Bronchial epithelial cell (primary cell): ENCODE measurements around the gene FAM81B. TPM values are rescaled to one million over a fixed set of nuclear protein-coding genes. Genes with fewer than 3 reads are reported as not detected.

ENCODE experiments used
- DNase-seq: peaks from one replicate; pipeline ENCODE4 v3.0.0-alpha.2; 2010; ENCODE audit warnings: low read depth
- FAIRE-seq: peaks from 2 replicates; lab custom pipeline; 2011; peaks lifted over from hg19 to GRCh38; lab: Jason Lieb, UNC
- H3K27me3 ChIP-seq: 2 replicates; pipeline ENCODE4 v1.5.1; 2011; ENCODE audit warnings: low read length; ENCODE audit not compliant: control insufficient read depth, insufficient read depth
- H3K36me3 ChIP-seq: 2 replicates; pipeline ENCODE4 v1.5.1; 2011; ENCODE audit warnings: low read length; ENCODE audit not compliant: control insufficient read depth, insufficient read depth
- H3K4me3 ChIP-seq: 2 replicates; pipeline ENCODE4 v1.5.1; 2011; ENCODE audit warnings: mild to moderate bottlenecking, low read depth, low read length, control low read depth
- total RNA-seq: library from RNA; depleted of rRNA; stranded (reverse); fragments of >200 nt; gene quantifications from 2 replicates; pipeline ENCODE4 v1.2.1, GENCODE V29; 2014
- TF ChIP-seq, protein P1 (sequence below): IDR thresholded peaks from 2 replicates; pipeline ENCODE4 v1.5.1; 2011; ENCODE audit warnings: mild to moderate bottlenecking, moderate library complexity, low read length, control low read depth, inconsistent platforms; ENCODE audit not compliant: insufficient read depth, severe bottlenecking

Gene FAM81B
- total RNA-seq, 1 donor from 2014 or later: not detected

GRCh38 chr5:95454536-95454935, 63.4 kb downstream of the FAM81B start:
- TF ChIP-seq, protein P1, sequence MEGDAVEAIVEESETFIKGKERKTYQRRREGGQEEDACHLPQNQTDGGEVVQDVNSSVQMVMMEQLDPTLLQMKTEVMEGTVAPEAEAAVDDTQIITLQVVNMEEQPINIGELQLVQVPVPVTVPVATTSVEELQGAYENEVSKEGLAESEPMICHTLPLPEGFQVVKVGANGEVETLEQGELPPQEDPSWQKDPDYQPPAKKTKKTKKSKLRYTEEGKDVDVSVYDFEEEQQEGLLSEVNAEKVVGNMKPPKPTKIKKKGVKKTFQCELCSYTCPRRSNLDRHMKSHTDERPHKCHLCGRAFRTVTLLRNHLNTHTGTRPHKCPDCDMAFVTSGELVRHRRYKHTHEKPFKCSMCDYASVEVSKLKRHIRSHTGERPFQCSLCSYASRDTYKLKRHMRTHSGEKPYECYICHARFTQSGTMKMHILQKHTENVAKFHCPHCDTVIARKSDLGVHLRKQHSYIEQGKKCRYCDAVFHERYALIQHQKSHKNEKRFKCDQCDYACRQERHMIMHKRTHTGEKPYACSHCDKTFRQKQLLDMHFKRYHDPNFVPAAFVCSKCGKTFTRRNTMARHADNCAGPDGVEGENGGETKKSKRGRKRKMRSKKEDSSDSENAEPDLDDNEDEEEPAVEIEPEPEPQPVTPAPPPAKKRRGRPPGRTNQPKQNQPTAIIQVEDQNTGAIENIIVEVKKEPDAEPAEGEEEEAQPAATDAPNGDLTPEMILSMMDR: no peak
- Histone ChIP-seq H3K36me3 (no peaks in the 10 kb centered on the region), H3K4me3 (no peak overlapping the region), H3K27me3 (no peaks in the 10 kb centered on the region)
- FAIRE-seq (no peak), DNase-seq (no peak)

GRCh38 chr5:95460665-95461064, 69.5 kb downstream of the FAM81B start:
- DNase-seq (no peak), FAIRE-seq (no peak)
- TF ChIP-seq, protein P1: no peak
- H3K4me3 ChIP-seq: no peak overlapping the region
- H3K36me3 ChIP-seq: no peaks in the 10 kb centered on the region
- no peaks in the 10 kb centered on the region for H3K27me3 ChIP-seq

DNA sequence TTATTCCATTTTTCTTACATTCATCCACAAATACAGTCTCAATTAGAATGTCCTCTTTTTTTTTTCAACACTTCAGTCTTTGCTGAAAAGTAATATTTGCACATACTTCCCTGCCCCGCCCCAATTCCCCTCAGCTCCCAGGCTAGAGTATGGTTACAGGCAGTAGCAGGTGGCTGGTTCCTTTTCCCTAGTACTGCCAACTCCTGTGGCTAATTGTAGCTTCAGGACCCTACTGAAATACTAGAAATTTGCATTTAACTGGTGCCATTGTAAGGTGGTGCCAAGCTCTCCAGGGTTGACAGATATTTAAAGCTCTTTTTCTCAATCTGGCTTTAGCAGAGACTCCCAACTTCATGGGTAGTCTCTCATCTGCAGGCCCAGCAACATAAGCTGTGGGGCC, 80.3 kb downstream of the FAM81B start:
- DNase-seq (no peak), FAIRE-seq (no peak)
- H3K27me3 ChIP-seq: no peaks in the 10 kb centered on the region
- peaks cover 4% of the 10 kb centered on the region for H3K36me3 ChIP-seq
- TF ChIP-seq, protein P1: no peak
- no peak overlapping the region for H3K4me3 ChIP-seq

DNA sequence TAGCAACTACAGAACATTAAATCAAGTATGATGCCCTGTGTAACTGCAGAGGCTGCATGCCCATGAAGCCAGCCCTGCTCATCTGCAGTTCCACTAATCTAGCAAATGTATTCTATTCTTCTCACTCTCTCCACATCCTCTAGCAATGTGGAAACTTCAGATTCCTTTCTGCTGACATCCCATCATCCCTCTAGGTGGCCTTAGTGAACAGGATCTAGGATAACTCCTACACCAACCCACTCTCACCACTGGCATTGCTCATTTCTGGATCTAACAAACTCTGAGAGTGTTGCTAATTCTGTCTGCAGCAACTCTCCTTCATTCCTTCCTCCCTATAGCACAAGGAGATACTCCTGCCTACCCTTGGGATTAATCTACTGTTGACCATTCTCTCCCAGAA, 80.8 kb downstream of the FAM81B start:
- Histone ChIP-seq H3K4me3 (no peak overlapping the region), H3K36me3 (peaks cover 4% of the 10 kb centered on the region), H3K27me3 (no peaks in the 10 kb centered on the region)
- DNase-seq: peak; percentile 8
- FAIRE-seq: peak; percentile 73
- TF ChIP-seq, protein P1: no peak

DNA sequence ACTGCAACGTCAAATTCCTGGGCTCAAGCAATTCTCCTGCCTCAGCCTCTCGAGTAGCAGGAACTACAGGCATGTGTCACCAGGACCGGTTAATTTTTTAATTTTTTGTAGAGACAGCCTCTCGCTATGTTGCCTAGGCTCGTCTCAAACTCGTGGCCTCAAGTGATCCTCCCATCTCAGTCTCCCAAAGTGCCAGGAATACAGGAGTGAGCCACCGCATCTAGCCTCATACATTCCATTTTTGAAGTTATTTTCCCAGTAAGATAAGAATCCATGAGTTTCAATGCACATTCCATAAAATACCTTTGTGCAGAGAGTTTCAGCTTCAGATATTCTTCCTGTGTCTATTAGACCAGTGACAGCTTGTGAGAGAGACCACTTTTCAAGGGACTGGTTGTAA, 93.3 kb downstream of the FAM81B start:
- Histone ChIP-seq H3K27me3 (no peaks in the 10 kb centered on the region), H3K4me3 (no peak overlapping the region), H3K36me3 (peaks cover 9% of the 10 kb centered on the region)
- FAIRE-seq (no peak), DNase-seq (no peak)
- TF ChIP-seq, protein P1: no peak

- FAIRE-seq: no peak
- no peak for DNase-seq
- TF ChIP-seq, protein P1: no peak
- Histone ChIP-seq H3K27me3 (no peaks in the 10 kb centered on the region), H3K4me3 (no peak overlapping the region), H3K36me3 (peaks cover 9% of the 10 kb centered on the region)
Observed at GRCh38 chr5:95486191-95486590, 95.0 kb downstream of the FAM81B start.
